SK-N-SH (cell line): ENCODE data around the gene KRTAP1-3.

Experiments used
- FOXJ3 ChIP-seq: sonication (generic); formaldehyde crosslinking; IDR thresholded peaks from 2 replicates; pipeline ENCODE4 v1.5.1; 2020; ENCODE audit warnings: mild to moderate bottlenecking, missing genetic modification reagents
- GABPA ChIP-seq: IDR thresholded peaks from 2 replicates; pipeline ENCODE4 v1.4.0; 2012; ENCODE audit warnings: low read depth, mild to moderate bottlenecking
- IRF3 ChIP-seq: fragments of 150-350 bp; IDR thresholded peaks from 2 replicates; pipeline ENCODE4 v1.6.1; 2016; ENCODE audit warnings: mild to moderate bottlenecking, low read depth, low read length
- JUND ChIP-seq: IDR thresholded peaks from 2 replicates; pipeline ENCODE4 v1.4.0; 2012
- MXI1 ChIP-seq: IDR thresholded peaks from 2 replicates; pipeline ENCODE4 v1.6.1; 2012; ENCODE audit warnings: mild to moderate bottlenecking, low read depth, low read length, improper control_type of control experiment
- POLR2AphosphoS5 ChIP-seq: IDR thresholded peaks from 2 replicates; pipeline ENCODE4 v1.6.1; 2012; ENCODE audit warnings: low read depth, low read length
- RAD21 ChIP-seq: IDR thresholded peaks from 2 replicates; pipeline ENCODE4 v1.6.1; 2012; ENCODE audit warnings: mild to moderate bottlenecking, low read length
- REST ChIP-seq: IDR thresholded peaks from 2 replicates; pipeline ENCODE4 v1.6.1; 2012; ENCODE audit warnings: mild to moderate bottlenecking, low read depth, low read length, moderate library complexity
- TAF1 ChIP-seq: IDR thresholded peaks from 2 replicates; pipeline ENCODE4 v1.6.1; 2012; ENCODE audit warnings: low read depth, mild to moderate bottlenecking, low read length, moderate library complexity, borderline replicate concordance
- YY1 ChIP-seq: IDR thresholded peaks from 2 replicates; pipeline ENCODE4 v1.4.0; 2012; ENCODE audit warnings: low read depth, mild to moderate bottlenecking
- TF ChIP-seq, protein P1 (sequence below): IDR thresholded peaks from 2 replicates; pipeline ENCODE4 v1.4.0; 2012; ENCODE audit warnings: low read depth
- TF ChIP-seq, protein P2 (sequence below): fragments of 200-600 bp; sonication (generic); IDR thresholded peaks from 2 replicates; pipeline ENCODE4 v1.6.1; 2017; ENCODE audit warnings: antibody characterized with exemption, mild to moderate bottlenecking, moderate library complexity
- TF ChIP-seq, protein P3 (sequence below): IDR thresholded peaks from 2 replicates; pipeline ENCODE4; 2012

- TF ChIP-seq, protein P1, sequence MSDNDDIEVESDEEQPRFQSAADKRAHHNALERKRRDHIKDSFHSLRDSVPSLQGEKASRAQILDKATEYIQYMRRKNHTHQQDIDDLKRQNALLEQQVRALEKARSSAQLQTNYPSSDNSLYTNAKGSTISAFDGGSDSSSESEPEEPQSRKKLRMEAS = no peak
- TF ChIP-seq, protein P2, sequence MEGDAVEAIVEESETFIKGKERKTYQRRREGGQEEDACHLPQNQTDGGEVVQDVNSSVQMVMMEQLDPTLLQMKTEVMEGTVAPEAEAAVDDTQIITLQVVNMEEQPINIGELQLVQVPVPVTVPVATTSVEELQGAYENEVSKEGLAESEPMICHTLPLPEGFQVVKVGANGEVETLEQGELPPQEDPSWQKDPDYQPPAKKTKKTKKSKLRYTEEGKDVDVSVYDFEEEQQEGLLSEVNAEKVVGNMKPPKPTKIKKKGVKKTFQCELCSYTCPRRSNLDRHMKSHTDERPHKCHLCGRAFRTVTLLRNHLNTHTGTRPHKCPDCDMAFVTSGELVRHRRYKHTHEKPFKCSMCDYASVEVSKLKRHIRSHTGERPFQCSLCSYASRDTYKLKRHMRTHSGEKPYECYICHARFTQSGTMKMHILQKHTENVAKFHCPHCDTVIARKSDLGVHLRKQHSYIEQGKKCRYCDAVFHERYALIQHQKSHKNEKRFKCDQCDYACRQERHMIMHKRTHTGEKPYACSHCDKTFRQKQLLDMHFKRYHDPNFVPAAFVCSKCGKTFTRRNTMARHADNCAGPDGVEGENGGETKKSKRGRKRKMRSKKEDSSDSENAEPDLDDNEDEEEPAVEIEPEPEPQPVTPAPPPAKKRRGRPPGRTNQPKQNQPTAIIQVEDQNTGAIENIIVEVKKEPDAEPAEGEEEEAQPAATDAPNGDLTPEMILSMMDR = no peak
- TF ChIP-seq FOXJ3 (CRISPR knock-in tag) (no peak), JUND (no peak), YY1 (no peak), POLR2AphosphoS5 (no peak), IRF3 (no peak), TAF1 (no peak), REST (no peak), RAD21 (no peak), MXI1 (no peak), GABPA (no peak)
- TF ChIP-seq, protein P3, sequence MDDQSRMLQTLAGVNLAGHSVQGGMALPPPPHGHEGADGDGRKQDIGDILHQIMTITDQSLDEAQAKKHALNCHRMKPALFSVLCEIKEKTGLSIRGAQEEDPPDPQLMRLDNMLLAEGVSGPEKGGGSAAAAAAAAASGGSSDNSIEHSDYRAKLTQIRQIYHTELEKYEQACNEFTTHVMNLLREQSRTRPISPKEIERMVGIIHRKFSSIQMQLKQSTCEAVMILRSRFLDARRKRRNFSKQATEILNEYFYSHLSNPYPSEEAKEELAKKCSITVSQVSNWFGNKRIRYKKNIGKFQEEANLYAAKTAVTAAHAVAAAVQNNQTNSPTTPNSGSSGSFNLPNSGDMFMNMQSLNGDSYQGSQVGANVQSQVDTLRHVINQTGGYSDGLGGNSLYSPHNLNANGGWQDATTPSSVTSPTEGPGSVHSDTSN = no peak
Observed at GRCh38 chr17:41009301-41009760, 25.3 kb downstream of the KRTAP1-3 start.
